HCT116 (cell line): Measurements from ENCODE around the gene PNPLA8. TPM values are rescaled to one million over a fixed set of nuclear protein-coding genes. Genes with fewer than 3 reads are reported as not detected.

Experiments used
- CBX3 ChIP-seq: IDR thresholded peaks from 2 replicates; pipeline ENCODE4 v1.6.1; 2012; ENCODE audit warnings: low read depth
- ELF1 ChIP-seq: IDR thresholded peaks from 2 replicates; pipeline ENCODE4 v1.6.1; 2012; ENCODE audit warnings: low read depth, borderline replicate concordance
- EZH2phosphoT487 ChIP-seq: fragments of 200-600 bp; IDR thresholded peaks from 2 replicates; pipeline ENCODE4 v1.6.1; 2018; ENCODE audit warnings: antibody characterized with exemption, borderline replicate concordance
- TCF7L2 ChIP-seq: IDR thresholded peaks from 2 replicates; pipeline ENCODE4 v1.7.0; 2011; ENCODE audit warnings: borderline replicate concordance, inconsistent platforms; ENCODE audit not compliant: insufficient read depth, insufficient read length; ENCODE audit errors: extremely low read depth
- total RNA-seq: library from RNA; stranded (reverse); gene quantifications from one replicate; pipeline ENCODE4 v1.2.1, GENCODE V29; 2021; ENCODE audit not compliant: unreplicated experiment
- TF ChIP-seq, protein P1 (sequence below): IDR thresholded peaks from 2 replicates; pipeline ENCODE4 v1.6.1; 2012

The PNPLA8 gene
- total RNA-seq, 1 experiment from 2014 or later: 12.9 TPM

DNA sequence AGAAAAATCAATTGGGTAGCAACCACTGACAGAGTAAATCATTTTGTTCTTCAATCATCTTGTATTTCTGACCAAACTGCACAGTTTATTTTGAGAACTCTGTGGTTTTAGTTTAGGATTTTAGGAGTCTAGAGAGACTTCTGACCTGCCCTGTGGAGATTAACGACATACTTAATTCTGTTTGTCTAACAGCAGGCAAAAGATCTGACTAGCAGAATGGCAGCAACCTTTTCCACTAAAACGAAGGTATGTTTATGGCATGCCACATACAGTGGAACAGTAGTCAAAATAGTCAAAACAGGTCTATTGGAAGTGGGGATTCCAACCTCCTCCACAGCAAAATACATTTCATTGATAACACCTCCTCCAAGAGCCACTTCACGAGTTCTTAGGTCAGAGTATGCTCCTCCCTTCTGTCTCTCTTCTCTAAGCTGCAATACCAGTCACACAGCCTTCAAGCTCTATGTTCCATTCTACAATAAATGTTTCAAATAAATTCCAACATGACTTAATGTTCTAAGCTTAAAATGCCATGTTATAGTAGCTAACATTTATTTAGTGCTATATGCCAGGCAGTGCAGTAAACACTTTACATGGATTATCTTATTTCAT lies 104.1 kb downstream of the PNPLA8 start (continued):
- TF ChIP-seq ELF1: no peak
- TF ChIP-seq, protein P1, sequence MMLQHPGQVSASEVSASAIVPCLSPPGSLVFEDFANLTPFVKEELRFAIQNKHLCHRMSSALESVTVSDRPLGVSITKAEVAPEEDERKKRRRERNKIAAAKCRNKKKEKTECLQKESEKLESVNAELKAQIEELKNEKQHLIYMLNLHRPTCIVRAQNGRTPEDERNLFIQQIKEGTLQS: no peak
- no peak for TF ChIP-seq CBX3
- TF ChIP-seq TCF7L2: no peak
- no peak for TF ChIP-seq EZH2phosphoT487

Other genes with a start within 250 kb of the PNPLA8 start
- 0.15 TPM for gene NRCAM, start 69.7 kb downstream of the PNPLA8 start, total RNA-seq
- gene THAP5, start 43.6 kb upstream of the PNPLA8 start, total RNA-seq: 29.3 TPM
- gene DNAJB9, start 43.7 kb upstream of the PNPLA8 start, total RNA-seq: 10.1 TPM